ENCODE data around the gene SMIM20. TPM values are rescaled to one million over a fixed set of nuclear protein-coding genes. Genes with fewer than 3 reads are reported as not detected.

The SMIM20 gene
- total RNA-seq, 1 donor from 2014 or later, result 57.5 TPM

DNA sequence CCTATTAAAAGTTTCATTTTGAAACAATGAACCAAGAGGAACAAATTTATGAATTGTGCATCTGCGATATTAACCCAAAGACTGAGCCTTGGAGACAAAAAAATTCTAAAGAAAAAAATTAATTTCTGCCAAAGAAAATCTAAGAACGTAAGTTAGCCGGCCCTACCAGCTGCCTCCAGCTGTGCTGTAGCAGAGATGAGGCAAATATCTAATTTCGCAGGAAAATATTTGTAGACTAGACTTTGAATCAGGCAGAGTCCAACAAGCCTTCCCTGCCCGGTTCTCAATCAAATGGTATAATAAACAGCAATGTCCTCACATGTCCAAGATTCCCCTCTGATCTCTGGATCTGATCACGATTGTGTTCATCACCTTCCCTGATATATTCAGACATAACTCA, 21.2 kb upstream of the SMIM20 start:
- H3K36me3 ChIP-seq, result no peaks in the 10 kb centered on the region
- H3K4me3 ChIP-seq, result no peak overlapping the region
- no peaks in the 10 kb centered on the region for H3K9me3 ChIP-seq (ENCODE audit: low read depth)
- no peaks in the 10 kb centered on the region for H3K79me2 ChIP-seq (ENCODE audit: low read depth)
- no peak overlapping the region for H3K27ac ChIP-seq
- Mint-ChIP-seq H3K27me3 (ENCODE audit: insufficient read depth, low read depth) (peaks cover 8% of the 10 kb centered on the region), H3K9me3 (peaks cover 2% of the 10 kb centered on the region), H3K27ac (no peak overlapping the region), H3K36me3 (no peaks in the 10 kb centered on the region), H3K4me1 (peaks cover 31% of the 10 kb centered on the region), H3K4me3 (no peak overlapping the region)
- H2AFZ ChIP-seq (replicated peaks), result no peak overlapping the region
- peaks cover 33% of the 10 kb centered on the region for H3K4me1 ChIP-seq
- H3K27me3 ChIP-seq, result peaks cover 13% of the 10 kb centered on the region
- no peak for DNase-seq (ENCODE audit: low spot score)
- peaks cover 8% of the 10 kb centered on the region for H4K20me1 ChIP-seq (ENCODE audit: low read depth)
- no peak overlapping the region for H3K9ac ChIP-seq
- TF ChIP-seq, protein P1, sequence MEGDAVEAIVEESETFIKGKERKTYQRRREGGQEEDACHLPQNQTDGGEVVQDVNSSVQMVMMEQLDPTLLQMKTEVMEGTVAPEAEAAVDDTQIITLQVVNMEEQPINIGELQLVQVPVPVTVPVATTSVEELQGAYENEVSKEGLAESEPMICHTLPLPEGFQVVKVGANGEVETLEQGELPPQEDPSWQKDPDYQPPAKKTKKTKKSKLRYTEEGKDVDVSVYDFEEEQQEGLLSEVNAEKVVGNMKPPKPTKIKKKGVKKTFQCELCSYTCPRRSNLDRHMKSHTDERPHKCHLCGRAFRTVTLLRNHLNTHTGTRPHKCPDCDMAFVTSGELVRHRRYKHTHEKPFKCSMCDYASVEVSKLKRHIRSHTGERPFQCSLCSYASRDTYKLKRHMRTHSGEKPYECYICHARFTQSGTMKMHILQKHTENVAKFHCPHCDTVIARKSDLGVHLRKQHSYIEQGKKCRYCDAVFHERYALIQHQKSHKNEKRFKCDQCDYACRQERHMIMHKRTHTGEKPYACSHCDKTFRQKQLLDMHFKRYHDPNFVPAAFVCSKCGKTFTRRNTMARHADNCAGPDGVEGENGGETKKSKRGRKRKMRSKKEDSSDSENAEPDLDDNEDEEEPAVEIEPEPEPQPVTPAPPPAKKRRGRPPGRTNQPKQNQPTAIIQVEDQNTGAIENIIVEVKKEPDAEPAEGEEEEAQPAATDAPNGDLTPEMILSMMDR (IDR thresholded peaks at IDR 0.05), result no peak
- TF ChIP-seq EZH2 (IDR thresholded peaks at IDR 0.05) (no peak), EZH2phosphoT487 (IDR thresholded peaks at IDR 0.05) (no peak)
- H3K4me2 ChIP-seq, result no peak overlapping the region
- peaks cover 46% of the 10 kb centered on the region for H3F3A ChIP-seq (ENCODE audit: low read depth)

DNA sequence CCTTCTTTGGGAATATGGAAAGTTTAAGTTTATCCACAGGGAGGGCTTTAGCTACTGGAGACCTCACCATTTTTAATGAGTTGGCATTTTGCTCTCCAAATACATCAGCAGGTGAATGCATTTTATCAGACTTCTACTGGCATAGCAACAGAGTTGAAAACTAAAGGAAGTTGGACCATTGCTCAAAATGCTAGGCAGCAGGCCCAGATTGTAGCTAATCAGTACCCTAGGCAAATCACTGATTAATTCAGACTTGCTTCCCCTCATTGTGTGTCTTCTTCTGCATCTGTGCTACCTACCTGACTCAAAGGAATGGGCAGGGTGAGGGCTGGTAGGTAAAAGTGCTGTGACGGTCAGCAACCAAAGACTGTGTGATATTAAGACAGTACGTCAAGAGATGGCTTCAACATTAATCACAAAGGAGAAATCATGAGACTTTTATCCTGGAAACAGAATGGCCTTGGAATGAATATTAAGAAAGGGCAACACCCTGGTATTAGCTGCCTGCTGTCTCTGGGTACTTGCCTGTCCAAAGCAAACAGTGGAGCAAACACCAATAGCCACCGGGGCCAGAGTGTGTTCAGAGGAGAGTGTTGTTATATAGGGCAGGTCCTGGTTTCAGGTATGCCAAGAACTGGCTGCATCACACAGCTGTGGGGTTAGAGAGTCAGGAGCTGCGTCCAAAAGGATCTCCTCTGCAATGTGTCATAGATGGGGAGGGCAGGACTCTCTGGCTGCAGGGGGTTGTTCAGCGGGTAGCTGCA, 17.1 kb upstream of the SMIM20 start:
- no peak for TF ChIP-seq EZH2phosphoT487 (IDR thresholded peaks at IDR 0.05)
- no peak for TF ChIP-seq EZH2 (IDR thresholded peaks at IDR 0.05)
- TF ChIP-seq, protein P1 (IDR thresholded peaks at IDR 0.05), result no peak

DNA sequence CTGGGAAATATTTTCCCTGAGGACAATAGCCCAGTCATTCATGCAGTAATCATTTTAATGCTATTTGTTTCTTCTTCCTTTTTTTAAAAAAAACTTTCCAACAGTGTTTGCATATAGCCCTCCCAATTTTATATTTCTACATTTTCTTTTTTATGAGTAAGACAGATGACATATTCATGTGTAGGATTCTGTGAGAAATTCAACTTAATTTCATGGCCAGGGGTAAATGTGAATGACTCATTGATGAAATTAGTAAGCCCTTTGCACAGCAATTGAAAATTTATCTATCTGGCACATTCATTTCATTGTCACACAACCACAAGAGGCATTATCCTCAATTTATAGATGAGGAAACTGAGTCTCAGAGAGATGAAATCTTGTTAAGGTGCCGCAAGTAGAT, 13.7 kb upstream of the SMIM20 start:
- H3K4me1 ChIP-seq, result no peaks in the 10 kb centered on the region
- peaks cover 13% of the 10 kb centered on the region for H3K4me1 Mint-ChIP-seq
- peaks cover 3% of the 10 kb centered on the region for H3K27me3 Mint-ChIP-seq (ENCODE audit: insufficient read depth, low read depth)
- H3K27ac ChIP-seq, result no peak overlapping the region
- H3K27ac Mint-ChIP-seq, result no peak overlapping the region
- H3F3A ChIP-seq (ENCODE audit: low read depth), result no peaks in the 10 kb centered on the region
- H3K4me3 ChIP-seq, result no peak overlapping the region
- no peaks in the 10 kb centered on the region for H4K20me1 ChIP-seq (ENCODE audit: low read depth)
- TF ChIP-seq EZH2phosphoT487 (IDR thresholded peaks at IDR 0.05) (no peak), EZH2 (IDR thresholded peaks at IDR 0.05) (no peak)
- TF ChIP-seq, protein P1 (IDR thresholded peaks at IDR 0.05), result no peak
- no peak for DNase-seq (ENCODE audit: low spot score)
- no peaks in the 10 kb centered on the region for H3K9me3 ChIP-seq (ENCODE audit: low read depth)
- H3K4me3 Mint-ChIP-seq, result no peak overlapping the region
- no peak overlapping the region for H3K9ac ChIP-seq
- no peaks in the 10 kb centered on the region for H3K36me3 ChIP-seq
- H3K4me2 ChIP-seq, result no peak overlapping the region
- H3K27me3 ChIP-seq, result no peaks in the 10 kb centered on the region
- no peak overlapping the region for H2AFZ ChIP-seq (replicated peaks)
- H3K36me3 Mint-ChIP-seq, result no peaks in the 10 kb centered on the region
- H3K9me3 Mint-ChIP-seq, result no peaks in the 10 kb centered on the region
- no peaks in the 10 kb centered on the region for H3K79me2 ChIP-seq (ENCODE audit: low read depth)

More for the DNA sequence above, 17.1 kb upstream of the SMIM20 start:
- Mint-ChIP-seq H3K27ac (peak overlapping the region; percentile 61), H3K9me3 (peaks cover 2% of the 10 kb centered on the region), H3K36me3 (no peaks in the 10 kb centered on the region), H3K27me3 (ENCODE audit: insufficient read depth, low read depth) (peaks cover 6% of the 10 kb centered on the region), H3K4me1 (peaks cover 9% of the 10 kb centered on the region), H3K4me3 (no peak overlapping the region)
- no peaks in the 10 kb centered on the region for H3K36me3 ChIP-seq
- H3K9ac ChIP-seq, result no peak overlapping the region
- H2AFZ ChIP-seq (replicated peaks), result no peak overlapping the region
- H4K20me1 ChIP-seq (ENCODE audit: low read depth), result no peaks in the 10 kb centered on the region
- H3K27me3 ChIP-seq, result peaks cover 13% of the 10 kb centered on the region
- peaks cover 5% of the 10 kb centered on the region for H3K4me1 ChIP-seq
- no peak overlapping the region for H3K4me2 ChIP-seq
- no peaks in the 10 kb centered on the region for H3K79me2 ChIP-seq (ENCODE audit: low read depth)
- H3K4me3 ChIP-seq, result no peak overlapping the region
- H3K9me3 ChIP-seq (ENCODE audit: low read depth), result no peaks in the 10 kb centered on the region
- no peak for DNase-seq (ENCODE audit: low spot score)
- H3K27ac ChIP-seq, result no peak overlapping the region
- H3F3A ChIP-seq (ENCODE audit: low read depth), result peaks cover 11% of the 10 kb centered on the region
